Measurements from ENCODE around the gene TRAPPC4. TPM values are rescaled to one million over a fixed set of nuclear protein-coding genes. Genes with fewer than 3 reads are reported as not detected.

TRAPPC4 gene
- total RNA-seq, 1 donor from 2014 or later, result 32.7 TPM

DNA sequence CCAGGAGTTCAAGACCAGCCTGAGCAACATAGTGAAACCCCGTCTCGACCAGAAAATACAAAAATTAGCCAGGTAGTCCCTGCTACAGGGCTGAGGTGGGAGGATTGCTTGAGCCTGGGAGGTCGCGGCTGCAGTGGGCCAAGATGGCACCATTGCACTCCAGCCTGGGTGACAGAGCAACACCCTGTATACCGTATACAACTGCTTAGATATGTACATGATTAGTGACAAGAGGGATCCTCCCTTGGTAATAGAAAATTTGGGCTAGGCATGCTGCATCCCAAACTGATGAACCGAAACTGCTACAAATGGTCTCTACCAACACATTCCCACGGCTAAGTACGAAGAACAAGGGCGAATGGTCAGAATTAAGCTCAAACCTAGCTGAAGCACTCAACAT is 24.4 kb downstream of the TRAPPC4 start:
- H3K4me3 ChIP-seq, result no peak overlapping the region
- H3K27me3 ChIP-seq (ENCODE audit: low read depth), result no peaks in the 10 kb centered on the region
- no peaks in the 10 kb centered on the region for H3K9me3 ChIP-seq (replicated peaks)
- intact Hi-C loops (cut with micrococcal nuclease), result no loop called here
- no peak overlapping the region for H3K27ac ChIP-seq (replicated peaks)
- DNase-seq, result no peak
- peaks cover 34% of the 10 kb centered on the region for H3K36me3 ChIP-seq
- H3K4me1 ChIP-seq, result no peaks in the 10 kb centered on the region
- TF ChIP-seq, protein P1, sequence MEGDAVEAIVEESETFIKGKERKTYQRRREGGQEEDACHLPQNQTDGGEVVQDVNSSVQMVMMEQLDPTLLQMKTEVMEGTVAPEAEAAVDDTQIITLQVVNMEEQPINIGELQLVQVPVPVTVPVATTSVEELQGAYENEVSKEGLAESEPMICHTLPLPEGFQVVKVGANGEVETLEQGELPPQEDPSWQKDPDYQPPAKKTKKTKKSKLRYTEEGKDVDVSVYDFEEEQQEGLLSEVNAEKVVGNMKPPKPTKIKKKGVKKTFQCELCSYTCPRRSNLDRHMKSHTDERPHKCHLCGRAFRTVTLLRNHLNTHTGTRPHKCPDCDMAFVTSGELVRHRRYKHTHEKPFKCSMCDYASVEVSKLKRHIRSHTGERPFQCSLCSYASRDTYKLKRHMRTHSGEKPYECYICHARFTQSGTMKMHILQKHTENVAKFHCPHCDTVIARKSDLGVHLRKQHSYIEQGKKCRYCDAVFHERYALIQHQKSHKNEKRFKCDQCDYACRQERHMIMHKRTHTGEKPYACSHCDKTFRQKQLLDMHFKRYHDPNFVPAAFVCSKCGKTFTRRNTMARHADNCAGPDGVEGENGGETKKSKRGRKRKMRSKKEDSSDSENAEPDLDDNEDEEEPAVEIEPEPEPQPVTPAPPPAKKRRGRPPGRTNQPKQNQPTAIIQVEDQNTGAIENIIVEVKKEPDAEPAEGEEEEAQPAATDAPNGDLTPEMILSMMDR (IDR thresholded peaks at IDR 0.05; ENCODE audit: borderline replicate concordance), result no peak

DNA sequence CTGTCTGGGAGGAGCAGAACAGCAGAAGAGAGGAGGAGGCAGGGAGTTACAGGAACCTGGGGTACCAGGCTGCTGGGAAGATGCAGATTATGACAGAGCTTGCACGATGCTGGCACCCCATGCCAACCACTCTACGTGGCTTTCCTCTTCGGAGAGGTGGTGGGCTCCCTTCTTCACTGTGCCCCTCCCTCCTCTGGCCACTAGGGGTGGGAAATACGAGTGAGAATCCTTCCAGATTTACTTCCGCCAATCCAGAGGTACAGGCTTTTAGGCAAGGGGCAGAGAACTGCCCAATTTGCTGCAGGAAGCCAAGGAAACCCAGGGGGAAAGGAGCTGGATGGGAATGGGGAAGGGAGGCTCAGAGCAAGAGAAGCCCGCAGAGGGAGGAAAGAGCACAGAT is 26.1 kb downstream of the TRAPPC4 start:
- DNase-seq, result no peak
- H3K4me1 ChIP-seq, result no peaks in the 10 kb centered on the region
- intact Hi-C loops (cut with micrococcal nuclease), result no loop called here
- H3K4me3 ChIP-seq, result no peak overlapping the region
- TF ChIP-seq, protein P1 (IDR thresholded peaks at IDR 0.05; ENCODE audit: borderline replicate concordance), result no peak
- H3K27ac ChIP-seq (replicated peaks), result no peak overlapping the region
- no peaks in the 10 kb centered on the region for H3K9me3 ChIP-seq (replicated peaks)
- H3K27me3 ChIP-seq (ENCODE audit: low read depth), result no peaks in the 10 kb centered on the region
- peaks cover 52% of the 10 kb centered on the region for H3K36me3 ChIP-seq

DNA sequence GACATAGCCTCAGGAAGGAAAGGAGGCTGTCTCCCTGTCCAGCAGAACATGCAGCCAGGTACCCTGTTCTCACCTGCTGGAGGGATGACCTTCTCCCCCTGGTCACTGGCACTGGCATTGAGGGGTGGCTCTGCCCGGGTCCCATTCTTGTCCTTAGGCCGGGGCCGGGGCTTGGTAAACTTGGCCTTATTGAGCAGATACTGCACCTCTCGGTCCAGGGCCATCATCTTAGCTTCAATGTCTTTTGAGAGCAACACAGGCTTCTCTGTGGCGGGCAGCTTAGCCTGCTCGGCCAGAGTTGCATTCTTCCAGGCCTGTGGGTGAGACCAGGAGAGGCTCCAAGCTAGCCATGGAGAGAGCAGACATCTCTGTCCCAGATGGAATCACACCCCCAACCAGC is 27.9 kb downstream of the TRAPPC4 start:
- Histone ChIP-seq H3K9me3 (replicated peaks) (no peaks in the 10 kb centered on the region), H3K4me1 (no peaks in the 10 kb centered on the region), H3K27ac (replicated peaks) (no peak overlapping the region), H3K27me3 (ENCODE audit: low read depth) (no peaks in the 10 kb centered on the region), H3K36me3 (peaks cover 70% of the 10 kb centered on the region), H3K4me3 (no peak overlapping the region)
- intact Hi-C loops (cut with micrococcal nuclease), result no loop called here
- no peak for DNase-seq
- TF ChIP-seq, protein P1 (IDR thresholded peaks at IDR 0.05; ENCODE audit: borderline replicate concordance), result no peak

DNA sequence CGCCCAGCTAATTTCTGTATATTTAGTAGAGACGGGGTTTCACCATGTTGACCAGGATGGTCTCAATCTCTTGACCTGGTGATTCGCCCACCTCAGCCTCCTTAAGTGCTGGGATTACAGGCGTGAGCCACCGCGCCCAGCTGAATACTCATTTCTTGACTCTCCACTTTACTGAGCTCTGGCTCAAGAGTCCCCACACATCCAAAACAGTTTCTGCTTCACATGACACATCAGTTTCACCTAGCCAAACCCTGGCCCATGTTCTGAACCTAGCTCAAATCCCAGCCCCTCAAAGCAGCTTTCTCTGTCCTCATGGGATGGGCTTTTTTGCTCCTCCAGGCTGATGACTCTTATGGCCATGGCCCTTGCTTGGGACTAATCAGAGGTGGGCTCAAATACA is 28.6 kb downstream of the TRAPPC4 start:
- Histone ChIP-seq H3K27ac (replicated peaks) (no peak overlapping the region), H3K4me3 (no peak overlapping the region), H3K9me3 (replicated peaks) (no peaks in the 10 kb centered on the region), H3K4me1 (no peaks in the 10 kb centered on the region), H3K27me3 (ENCODE audit: low read depth) (no peaks in the 10 kb centered on the region), H3K36me3 (peaks cover 77% of the 10 kb centered on the region)
- TF ChIP-seq, protein P1 (IDR thresholded peaks at IDR 0.05; ENCODE audit: borderline replicate concordance), result no peak
- no peak for DNase-seq
- intact Hi-C loops (cut with micrococcal nuclease), result no loop called here

DNA sequence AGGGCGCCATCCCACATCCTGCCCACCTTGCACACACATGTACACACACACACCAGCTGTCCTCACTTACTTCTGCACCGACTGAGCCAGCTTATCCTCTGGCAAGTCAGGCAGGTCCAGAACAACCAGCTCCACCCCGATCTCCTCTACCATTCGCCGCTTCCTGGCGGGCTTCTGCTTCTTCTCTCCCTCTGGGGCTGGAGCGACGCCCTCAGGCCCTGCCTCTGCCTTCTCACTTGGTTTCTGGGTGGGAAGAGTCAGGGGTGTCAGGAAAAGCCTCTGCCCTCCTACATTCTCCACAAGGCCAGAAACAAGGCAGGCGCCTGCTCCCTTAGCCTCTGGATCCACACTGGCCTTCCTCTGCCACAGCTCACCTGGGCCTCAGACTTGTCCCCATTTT is 30.1 kb downstream of the TRAPPC4 start:
- no peaks in the 10 kb centered on the region for H3K4me1 ChIP-seq
- no peaks in the 10 kb centered on the region for H3K9me3 ChIP-seq (replicated peaks)
- intact Hi-C loops (cut with micrococcal nuclease), result no loop called here
- no peak overlapping the region for H3K4me3 ChIP-seq
- no peaks in the 10 kb centered on the region for H3K27me3 ChIP-seq (ENCODE audit: low read depth)
- DNase-seq, result no peak
- H3K27ac ChIP-seq (replicated peaks), result no peak overlapping the region
- TF ChIP-seq, protein P1 (IDR thresholded peaks at IDR 0.05; ENCODE audit: borderline replicate concordance), result no peak
- peaks cover 91% of the 10 kb centered on the region for H3K36me3 ChIP-seq

DNA sequence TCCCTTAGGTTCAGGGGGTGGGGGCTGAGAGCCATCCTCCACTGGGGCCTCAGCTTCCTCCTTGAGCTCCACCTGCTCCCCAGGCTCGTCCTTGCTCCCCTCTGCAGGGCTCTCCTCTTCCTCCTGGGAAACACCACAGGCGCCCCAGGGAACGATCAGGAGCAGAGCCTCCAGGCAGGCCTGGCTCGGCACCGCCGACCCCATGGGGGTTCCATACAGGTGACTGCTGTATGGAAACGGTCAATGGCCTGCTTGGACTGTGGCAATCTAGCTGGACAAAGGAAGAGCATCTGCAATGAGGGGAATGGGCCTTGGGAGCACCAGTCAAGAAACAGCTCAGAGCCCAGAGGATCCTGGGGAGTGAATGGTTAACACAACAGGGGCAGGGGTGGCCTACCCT is 30.5 kb downstream of the TRAPPC4 start:
- DNase-seq, result no peak
- no peaks in the 10 kb centered on the region for H3K27me3 ChIP-seq (ENCODE audit: low read depth)
- H3K4me3 ChIP-seq, result no peak overlapping the region
- H3K36me3 ChIP-seq, result peaks cover 96% of the 10 kb centered on the region
- peaks cover 3% of the 10 kb centered on the region for H3K4me1 ChIP-seq
- intact Hi-C loops (cut with micrococcal nuclease), result no loop called here
- H3K9me3 ChIP-seq (replicated peaks), result no peaks in the 10 kb centered on the region
- H3K27ac ChIP-seq (replicated peaks), result no peak overlapping the region
- TF ChIP-seq, protein P1 (IDR thresholded peaks at IDR 0.05; ENCODE audit: borderline replicate concordance), result no peak
